Loucy (cell line): ENCODE results near the gene NPTXR.

ENCODE experiments used
- H2AFZ ChIP-seq: fragments of 200-600 bp; sonication (generic); 2 replicates; pipeline ENCODE4 v1.6.0; 2016; ENCODE audit warnings: antibody characterized with exemption, mild to moderate bottlenecking, low read length, moderate library complexity
- H3F3A ChIP-seq: fragments of 200-600 bp; 2 replicates; pipeline ENCODE4 v1.6.0; 2016; ENCODE audit warnings: antibody characterized with exemption, low read depth, mild to moderate bottlenecking
- H3K27me3 ChIP-seq: fragments of 200-600 bp; sonication (generic); 2 replicates; pipeline ENCODE4 v1.6.1; 2014; ENCODE audit warnings: low read length, mild to moderate bottlenecking; ENCODE audit not compliant: insufficient read depth, poor library complexity, severe bottlenecking
- H3K36me3 ChIP-seq: fragments of 200-600 bp; sonication (generic); 2 replicates; pipeline ENCODE4 v1.6.1; 2016; ENCODE audit warnings: low read length; ENCODE audit not compliant: insufficient read depth
- H3K4me1 ChIP-seq: fragments of 200-600 bp; sonication (generic); 2 replicates; pipeline ENCODE4 v1.5.1; 2014; ENCODE audit warnings: low read length, mild to moderate bottlenecking; ENCODE audit not compliant: insufficient read depth, poor library complexity, severe bottlenecking
- H3K4me2 ChIP-seq: fragments of 200-600 bp; sonication (generic); 2 replicates; pipeline ENCODE4 v1.6.0; 2014; ENCODE audit warnings: antibody characterized with exemption, low read length, low read depth, mild to moderate bottlenecking; ENCODE audit not compliant: poor library complexity, severe bottlenecking
- H3K4me3 ChIP-seq: fragments of 200-600 bp; sonication (generic); 2 replicates; pipeline ENCODE4 v1.5.1; 2014; ENCODE audit warnings: low read length, mild to moderate bottlenecking, mixed read lengths; ENCODE audit not compliant: poor library complexity, severe bottlenecking
- H3K79me2 ChIP-seq: fragments of 200-600 bp; sonication (generic); 2 replicates; pipeline ENCODE4 v1.6.1; 2014; ENCODE audit warnings: low read length; ENCODE audit not compliant: insufficient read depth
- H3K9ac ChIP-seq: fragments of 200-600 bp; sonication (generic); 2 replicates; pipeline ENCODE4 v1.6.0; 2014; ENCODE audit warnings: mild to moderate bottlenecking, low read depth, low read length, moderate library complexity; ENCODE audit not compliant: poor library complexity, severe bottlenecking
- H3K9me2 ChIP-seq: fragments of 200-600 bp; sonication (generic); replicated peaks from 2 replicates; pipeline ENCODE4 v1.6.1; 2016; ENCODE audit warnings: low read depth, low read length, mixed read lengths
- H3K9me3 ChIP-seq: fragments of 200-600 bp; sonication (generic); 2 replicates; pipeline ENCODE4 v1.6.1; 2014; ENCODE audit warnings: mild to moderate bottlenecking, antibody characterized with exemption, low read length, low read depth; ENCODE audit not compliant: insufficient read depth
- H4K20me1 ChIP-seq: fragments of 200-600 bp; sonication (generic); 2 replicates; pipeline ENCODE4 v1.6.0; 2014; ENCODE audit warnings: antibody characterized with exemption, low read length, mild to moderate bottlenecking; ENCODE audit not compliant: insufficient read depth, poor library complexity, severe bottlenecking
- EZH2phosphoT487 ChIP-seq: fragments of 200-600 bp; IDR thresholded peaks from 2 replicates; pipeline ENCODE4 v1.6.1; 2018; ENCODE audit warnings: antibody characterized with exemption, mild to moderate bottlenecking, moderate library complexity, borderline replicate concordance
- TF ChIP-seq, protein P1 (sequence below): fragments of 200-600 bp; sonication (generic); conservative IDR thresholded peaks from 2 replicates; pipeline ENCODE4 v1.5.1; 2014; ENCODE audit warnings: mild to moderate bottlenecking, antibody characterized with exemption, low read length

The NPTXR gene

DNA sequence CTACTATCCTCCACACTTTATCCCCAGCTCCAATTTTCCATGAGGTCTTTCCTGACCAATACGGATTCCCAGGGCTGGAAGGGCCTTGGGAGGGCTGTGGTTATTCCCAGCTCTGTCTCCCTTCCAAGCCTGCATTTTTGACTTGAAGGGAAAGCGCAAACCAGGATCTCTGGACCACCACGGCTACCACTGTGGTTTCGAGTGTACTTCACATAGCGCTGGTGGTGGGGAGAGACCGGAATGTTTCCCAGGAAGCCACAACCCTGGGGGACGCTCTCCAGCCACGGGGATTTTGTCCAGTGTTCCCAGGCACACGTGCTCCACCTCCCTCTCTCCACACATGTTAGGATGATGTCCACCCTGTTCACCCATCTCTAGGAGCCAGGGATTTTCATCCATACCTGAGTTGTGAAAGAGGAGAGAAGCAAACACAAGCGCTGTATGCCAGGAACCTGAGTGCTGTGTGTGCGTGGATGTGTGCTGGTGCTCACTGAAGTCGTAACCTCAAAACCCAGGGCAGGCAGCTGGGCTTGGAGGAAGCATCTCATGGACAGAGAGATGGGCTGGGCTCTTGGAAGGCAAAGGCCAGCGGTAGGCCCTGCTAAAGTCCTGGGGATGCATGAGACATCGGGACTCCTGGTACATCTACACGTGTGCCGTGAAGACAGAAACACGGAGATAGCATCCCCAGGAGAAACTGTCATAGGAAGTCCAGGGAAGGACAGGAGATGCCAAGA lies 1.3 kb upstream of the NPTXR start:
- Histone ChIP-seq H3K4me3 (no peak overlapping the region), H2AFZ (no peak overlapping the region)

DNA sequence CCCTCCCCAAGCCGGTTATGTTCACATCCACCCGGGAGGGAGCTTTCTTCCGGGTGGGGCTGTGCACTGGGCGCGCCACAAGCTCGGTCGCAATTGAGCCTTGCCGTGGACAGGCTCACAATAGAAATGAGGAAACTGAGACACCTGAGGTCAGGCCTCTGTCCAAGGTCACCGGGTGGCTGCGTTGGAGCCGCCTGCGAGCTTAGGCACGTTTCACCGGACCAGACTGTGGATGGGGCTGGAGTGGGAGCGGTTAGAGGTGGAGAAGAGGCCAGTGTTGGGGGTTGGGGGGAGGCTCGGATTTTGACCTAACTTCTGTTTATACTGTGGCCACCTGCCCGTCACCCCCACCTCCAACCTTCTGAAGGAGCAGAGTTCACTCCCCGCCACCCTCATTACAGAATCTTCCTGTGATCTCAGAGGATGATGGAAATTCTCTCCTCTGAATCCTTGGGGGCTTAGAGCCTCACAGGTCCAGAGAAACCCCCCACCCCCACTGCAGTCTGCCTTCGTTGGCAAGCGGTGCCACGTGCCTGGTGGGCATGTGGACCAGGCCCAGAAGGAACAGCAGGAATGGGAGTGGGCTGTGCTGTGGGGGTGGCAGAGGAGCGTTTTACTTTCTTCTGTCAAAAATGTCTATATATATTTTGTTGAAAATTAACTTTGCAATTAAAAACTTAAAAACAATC lies 631 bp upstream of the NPTXR start:
- H3K27me3 ChIP-seq, result peaks cover 6% of the 10 kb centered on the region
- no peaks in the 10 kb centered on the region for H3F3A ChIP-seq
- H2AFZ ChIP-seq, result peak overlapping the region; percentile 41; the same call in 1 of the 2 replicates
- peak overlapping the region; percentile 61 for H3K4me2 ChIP-seq
- TF ChIP-seq EZH2phosphoT487, result no peak
- TF ChIP-seq, protein P1, sequence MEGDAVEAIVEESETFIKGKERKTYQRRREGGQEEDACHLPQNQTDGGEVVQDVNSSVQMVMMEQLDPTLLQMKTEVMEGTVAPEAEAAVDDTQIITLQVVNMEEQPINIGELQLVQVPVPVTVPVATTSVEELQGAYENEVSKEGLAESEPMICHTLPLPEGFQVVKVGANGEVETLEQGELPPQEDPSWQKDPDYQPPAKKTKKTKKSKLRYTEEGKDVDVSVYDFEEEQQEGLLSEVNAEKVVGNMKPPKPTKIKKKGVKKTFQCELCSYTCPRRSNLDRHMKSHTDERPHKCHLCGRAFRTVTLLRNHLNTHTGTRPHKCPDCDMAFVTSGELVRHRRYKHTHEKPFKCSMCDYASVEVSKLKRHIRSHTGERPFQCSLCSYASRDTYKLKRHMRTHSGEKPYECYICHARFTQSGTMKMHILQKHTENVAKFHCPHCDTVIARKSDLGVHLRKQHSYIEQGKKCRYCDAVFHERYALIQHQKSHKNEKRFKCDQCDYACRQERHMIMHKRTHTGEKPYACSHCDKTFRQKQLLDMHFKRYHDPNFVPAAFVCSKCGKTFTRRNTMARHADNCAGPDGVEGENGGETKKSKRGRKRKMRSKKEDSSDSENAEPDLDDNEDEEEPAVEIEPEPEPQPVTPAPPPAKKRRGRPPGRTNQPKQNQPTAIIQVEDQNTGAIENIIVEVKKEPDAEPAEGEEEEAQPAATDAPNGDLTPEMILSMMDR, result no peak
- 0 out of 2 replicates have a peak, but pooled peaks cover 6% of the 10 kb centered on the region for H3K79me2 ChIP-seq
- no peaks in the 10 kb centered on the region for H3K9me3 ChIP-seq
- no peaks in the 10 kb centered on the region for H3K36me3 ChIP-seq
- H3K9me2 ChIP-seq, result no peaks in the 10 kb centered on the region
- peak overlapping the region; percentile 56 for H3K4me3 ChIP-seq
- H3K4me1 ChIP-seq, result peaks cover 11% of the 10 kb centered on the region
- no peaks in the 10 kb centered on the region for H4K20me1 ChIP-seq
- no peak overlapping the region for H3K9ac ChIP-seq

More for the DNA sequence above, 1.3 kb upstream of the NPTXR start:
- TF ChIP-seq EZH2phosphoT487, result no peak
- TF ChIP-seq, protein P1, result no peak
- no peaks in the 10 kb centered on the region for H3K36me3 ChIP-seq
- no peaks in the 10 kb centered on the region for H3K9me2 ChIP-seq
- no peak overlapping the region for H3K9ac ChIP-seq
- no peaks in the 10 kb centered on the region for H4K20me1 ChIP-seq
- 0 out of 2 replicates have a peak, but pooled peaks cover 6% of the 10 kb centered on the region for H3K79me2 ChIP-seq
- H3K4me1 ChIP-seq, result peaks cover 11% of the 10 kb centered on the region
- H3K9me3 ChIP-seq, result no peaks in the 10 kb centered on the region
- no peaks in the 10 kb centered on the region for H3F3A ChIP-seq
- no peak overlapping the region for H3K4me2 ChIP-seq
- H3K27me3 ChIP-seq, result peaks cover 6% of the 10 kb centered on the region

DNA sequence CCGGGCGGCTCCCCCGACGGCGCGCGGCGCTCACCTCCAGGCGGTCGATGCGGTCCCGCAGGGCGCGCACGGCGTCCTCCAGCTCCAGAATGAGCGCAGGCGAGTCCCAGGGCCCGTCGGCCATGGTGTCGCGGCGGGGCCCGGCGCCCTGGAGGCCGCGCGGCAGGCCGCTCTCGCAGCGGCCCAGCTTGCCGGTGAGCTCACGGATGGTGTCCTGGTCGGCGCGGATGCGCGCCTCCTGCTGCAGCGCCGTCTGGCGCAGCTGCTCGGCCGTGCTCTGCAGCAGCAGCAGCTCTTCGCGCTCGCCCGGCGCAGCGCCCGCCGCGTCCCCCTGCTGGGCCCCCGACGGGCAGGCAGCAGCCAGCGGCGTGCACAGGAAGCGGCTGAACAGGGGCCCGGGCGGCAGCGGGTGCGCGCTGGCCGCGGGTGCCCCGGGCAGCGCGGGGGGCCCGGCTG lies 599 bp downstream of the NPTXR start:
- H3K9ac ChIP-seq, result no peak overlapping the region
- H3K27me3 ChIP-seq, result peaks cover 6% of the 10 kb centered on the region
- H3K36me3 ChIP-seq, result no peaks in the 10 kb centered on the region
- 0 out of 2 replicates have a peak, but pooled peaks cover 6% of the 10 kb centered on the region for H3K79me2 ChIP-seq
- TF ChIP-seq EZH2phosphoT487, result no peak
- TF ChIP-seq, protein P1, result no peak; the same call in 1 of the 2 replicates
- H4K20me1 ChIP-seq, result no peaks in the 10 kb centered on the region
- H3K4me1 ChIP-seq, result peaks cover 11% of the 10 kb centered on the region
- H3K4me2 ChIP-seq, result peak overlapping the region; percentile 37
- H3K9me2 ChIP-seq, result no peaks in the 10 kb centered on the region
- H3K9me3 ChIP-seq, result no peaks in the 10 kb centered on the region
- H3K4me3 ChIP-seq, result peak overlapping the region; percentile 69
- no peak overlapping the region for H2AFZ ChIP-seq
- H3F3A ChIP-seq, result no peaks in the 10 kb centered on the region
